IPS DF 4.7 (cell line): ENCODE measurements around the gene TXNDC11.

Experiments
- DNase-seq: peaks from one replicate; pipeline ENCODE4 v3.0.0-alpha.2; 2013; ENCODE audit warnings: low spot score; ENCODE audit errors: extremely low read depth

The TXNDC11 gene

DNA sequence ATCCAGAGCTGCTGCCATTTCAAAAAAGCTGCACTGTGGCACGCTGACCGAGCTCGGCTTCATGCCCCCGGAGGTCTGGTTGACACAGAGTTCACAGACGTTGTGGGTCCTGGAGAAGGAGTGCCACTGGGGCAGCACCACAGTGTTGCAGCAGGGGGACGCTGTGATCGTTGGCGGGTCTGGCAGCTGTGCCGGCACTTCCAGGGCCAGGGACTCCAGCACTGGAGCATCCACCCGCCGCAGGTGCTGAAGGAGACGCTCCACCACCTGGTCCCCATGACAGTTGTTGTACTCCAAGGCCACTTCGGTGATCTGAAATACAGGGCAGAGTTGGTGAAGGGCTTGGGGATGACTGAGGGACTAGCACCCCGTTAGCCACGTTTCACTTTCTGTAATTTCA is 50.9 kb downstream of the TXNDC11 start:
- DNase-seq: no peak

DNA sequence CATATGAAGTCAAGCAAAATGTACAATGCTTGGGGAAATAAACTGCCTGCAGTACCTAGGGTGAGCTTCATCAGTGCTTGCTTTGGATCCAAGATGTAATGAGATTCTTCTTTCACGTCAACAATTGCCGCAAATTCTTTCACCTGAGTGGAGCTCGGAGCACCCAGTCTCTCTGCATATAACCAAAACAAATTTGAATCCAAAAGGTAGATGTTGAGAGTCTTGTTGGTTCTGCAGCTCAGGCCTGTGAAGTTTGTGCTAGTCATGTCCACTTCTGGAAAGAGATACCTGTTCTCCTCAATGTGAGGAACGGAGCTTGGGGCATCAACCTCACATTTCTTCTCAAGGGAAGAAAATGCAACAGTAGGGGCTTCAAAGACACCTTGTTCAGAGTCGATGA is 51.4 kb downstream of the TXNDC11 start:
- DNase-seq: no peak

DNA sequence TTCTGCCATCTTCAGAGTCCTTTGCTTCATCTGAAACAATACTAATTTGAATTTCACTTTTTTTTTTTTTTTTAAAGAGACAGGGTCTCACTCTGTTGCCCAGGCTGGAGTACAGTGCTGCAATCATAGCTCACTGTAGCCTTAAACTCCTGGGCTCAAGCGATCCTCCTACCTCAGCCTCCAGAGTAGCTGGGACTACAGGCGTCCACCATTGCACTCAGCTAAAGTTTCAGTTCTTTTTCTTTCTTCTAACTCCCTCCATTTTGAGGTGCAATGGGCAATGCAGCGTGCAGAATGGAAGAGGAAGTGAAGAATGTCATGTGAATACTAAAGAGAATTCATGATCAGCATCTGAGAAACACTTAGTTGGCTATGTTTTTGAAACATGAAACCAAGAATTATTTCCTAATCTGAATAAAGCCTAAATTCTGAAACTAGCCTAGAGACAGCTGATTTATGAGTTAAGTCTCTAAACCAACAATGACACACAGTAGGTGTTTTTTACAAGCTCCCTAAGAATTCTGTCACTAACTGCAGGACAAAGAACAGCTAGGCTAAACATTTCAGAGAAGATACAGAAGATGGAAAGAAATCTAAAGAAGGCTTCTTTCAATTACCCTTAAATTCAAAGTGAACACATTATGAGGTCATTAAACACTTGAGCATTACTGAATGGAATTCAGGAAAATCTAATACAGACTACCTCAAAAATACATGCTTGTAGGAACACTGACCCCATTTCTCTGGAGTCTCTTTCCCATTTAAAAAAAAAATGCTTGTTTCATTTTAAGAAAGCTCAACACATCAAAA is 53.4 kb downstream of the TXNDC11 start:
- no peak for DNase-seq

- no peak for DNase-seq
These were observed 54.2 kb downstream of the TXNDC11 start for GRCh38 chr16:11688520-11688886.

DNA sequence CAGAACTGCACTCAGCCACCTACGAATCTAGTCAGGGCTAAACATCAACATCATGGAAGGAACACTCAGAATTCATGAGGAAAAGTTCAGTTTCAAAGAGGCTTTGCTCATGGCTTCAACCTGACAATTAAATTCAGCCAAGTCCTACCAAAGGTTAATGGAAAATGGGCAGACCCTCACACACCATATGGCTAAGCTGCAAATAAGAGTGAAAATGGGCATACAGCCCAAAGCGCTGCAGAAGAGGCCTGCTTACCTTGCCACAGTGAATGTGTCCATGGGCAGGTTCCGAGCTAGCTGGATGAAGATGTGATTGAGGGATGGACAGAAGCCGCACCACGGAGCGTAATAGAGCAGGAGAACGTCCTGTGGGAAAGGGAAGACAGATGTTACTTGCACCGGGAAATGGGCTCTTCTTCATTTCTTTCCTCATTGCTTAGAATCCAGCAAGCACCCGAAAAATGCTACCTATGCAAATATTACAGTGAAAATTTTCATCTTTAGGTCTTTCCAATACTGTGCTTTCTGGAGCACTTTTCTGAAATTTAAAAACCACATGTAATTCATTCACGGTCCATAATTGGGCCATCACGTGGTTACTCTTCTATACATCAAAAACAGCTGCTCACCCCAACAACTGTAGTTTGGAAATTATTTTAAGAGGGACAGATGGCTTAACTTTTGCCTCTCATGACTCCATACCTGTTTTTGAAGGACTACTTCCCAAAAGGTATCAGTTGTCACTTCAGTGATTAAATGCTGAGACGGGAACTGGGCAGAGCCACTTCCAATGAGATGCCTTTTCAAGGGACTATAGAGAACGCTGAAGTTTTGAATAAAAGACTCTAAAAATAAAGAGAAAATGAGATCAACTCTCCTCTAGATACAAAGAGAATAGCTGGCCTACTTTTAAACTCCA is 54.8 kb downstream of the TXNDC11 start:
- no peak for DNase-seq

GRCh38 chr16:11686713-11687380 is 55.8 kb downstream of the TXNDC11 start:
- no peak for DNase-seq

GRCh38 chr16:11685844-11686618 is 56.6 kb downstream of the TXNDC11 start:
- DNase-seq: no peak

- DNase-seq: no peak
These were observed 58.2 kb downstream of the TXNDC11 start for GRCh38 chr16:11684231-11685025.

GRCh38 chr16:11683145-11683544 is 59.5 kb downstream of the TXNDC11 start:
- DNase-seq: no peak

GRCh38 chr16:11682655-11683096 is 60.0 kb downstream of the TXNDC11 start:
- DNase-seq: no peak

GRCh38 chr16:11681976-11682654 is 60.5 kb downstream of the TXNDC11 start:
- no peak for DNase-seq

DNA sequence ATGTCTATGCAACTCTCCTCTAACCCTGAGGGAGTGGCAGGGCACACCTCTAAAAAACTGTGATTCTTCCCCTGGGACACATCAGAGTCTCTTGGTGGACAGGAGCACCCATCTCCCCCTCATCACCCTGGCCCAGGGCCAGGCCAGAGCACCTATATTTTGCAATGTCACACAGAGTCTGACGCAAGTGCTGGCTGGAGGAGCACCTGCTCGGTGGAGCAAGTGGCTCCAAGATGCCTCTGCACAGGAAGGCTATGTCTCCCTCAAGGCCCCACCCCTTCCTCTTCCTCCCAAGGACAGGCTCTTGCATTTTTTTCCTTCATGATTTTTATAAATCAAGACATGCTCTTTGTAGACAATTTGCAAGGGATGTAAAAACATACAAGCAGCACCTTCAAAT is 61.1 kb downstream of the TXNDC11 start:
- DNase-seq: no peak

DNA sequence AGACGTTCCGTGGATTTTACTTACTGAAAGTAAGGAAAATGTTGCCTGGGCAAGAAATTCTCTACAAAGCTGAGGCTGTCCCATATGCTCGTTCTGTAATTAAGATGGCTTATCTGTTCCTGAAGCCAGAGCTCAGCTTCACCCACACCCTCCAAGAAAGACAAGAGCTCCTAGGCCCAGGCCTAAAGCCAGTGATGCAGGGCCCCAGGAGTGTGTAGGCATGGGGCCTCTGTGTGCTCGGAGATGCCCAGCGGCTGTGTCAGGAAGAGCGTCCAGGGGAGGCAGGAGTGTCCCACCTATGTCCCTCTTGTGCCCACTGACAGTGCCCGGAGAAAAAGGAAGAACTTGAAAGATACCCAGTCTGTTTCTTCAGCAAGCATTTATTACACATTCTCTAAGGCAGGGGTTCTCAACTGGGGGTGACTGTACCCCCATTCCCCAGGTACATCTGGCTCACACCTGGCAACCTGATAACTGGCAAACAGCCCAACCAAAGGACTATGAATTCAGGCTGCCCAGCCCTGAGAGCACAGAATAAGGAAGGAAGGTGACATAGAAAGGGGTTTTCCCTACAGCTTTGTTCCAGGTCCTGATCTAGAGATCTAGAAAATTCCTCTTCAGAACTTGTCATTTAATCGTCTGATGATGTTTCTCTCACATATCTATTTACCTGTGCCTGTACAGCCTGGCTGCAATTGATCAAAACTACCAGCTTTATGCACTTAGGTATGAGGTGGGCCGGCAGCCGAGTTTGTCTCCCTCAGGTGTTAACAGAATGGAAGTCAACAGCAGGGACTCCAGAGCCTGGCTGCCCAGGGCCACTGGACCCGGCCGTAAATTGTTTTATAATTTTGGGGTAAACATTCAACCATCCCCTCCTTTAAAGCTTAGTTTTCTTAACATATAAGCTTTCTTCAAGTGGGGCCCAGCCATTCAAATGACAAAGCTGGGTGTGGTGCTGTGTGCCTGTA is 62.4 kb downstream of the TXNDC11 start:
- no peak for DNase-seq

DNA sequence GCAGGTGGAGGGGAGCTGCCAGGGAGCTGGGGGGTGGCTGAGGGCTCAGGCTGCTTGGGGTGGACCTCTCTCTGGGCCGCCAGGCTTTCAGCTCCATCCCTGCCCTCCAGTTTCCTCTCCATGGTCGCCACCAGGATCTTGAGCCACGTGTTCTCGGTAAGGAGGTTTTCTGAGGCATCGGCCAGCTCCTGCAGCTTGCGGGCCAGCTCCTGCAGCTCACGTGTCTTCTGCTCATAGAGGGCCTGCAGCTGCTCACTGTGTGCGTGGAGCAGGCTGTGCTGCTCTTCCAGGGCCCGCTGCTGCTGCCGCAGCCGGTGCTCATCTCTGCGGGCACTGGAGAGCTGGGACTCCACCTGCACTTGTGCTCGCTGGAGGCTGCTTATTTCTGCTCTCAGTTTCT is 63.4 kb downstream of the TXNDC11 start:
- no peak for DNase-seq

DNA sequence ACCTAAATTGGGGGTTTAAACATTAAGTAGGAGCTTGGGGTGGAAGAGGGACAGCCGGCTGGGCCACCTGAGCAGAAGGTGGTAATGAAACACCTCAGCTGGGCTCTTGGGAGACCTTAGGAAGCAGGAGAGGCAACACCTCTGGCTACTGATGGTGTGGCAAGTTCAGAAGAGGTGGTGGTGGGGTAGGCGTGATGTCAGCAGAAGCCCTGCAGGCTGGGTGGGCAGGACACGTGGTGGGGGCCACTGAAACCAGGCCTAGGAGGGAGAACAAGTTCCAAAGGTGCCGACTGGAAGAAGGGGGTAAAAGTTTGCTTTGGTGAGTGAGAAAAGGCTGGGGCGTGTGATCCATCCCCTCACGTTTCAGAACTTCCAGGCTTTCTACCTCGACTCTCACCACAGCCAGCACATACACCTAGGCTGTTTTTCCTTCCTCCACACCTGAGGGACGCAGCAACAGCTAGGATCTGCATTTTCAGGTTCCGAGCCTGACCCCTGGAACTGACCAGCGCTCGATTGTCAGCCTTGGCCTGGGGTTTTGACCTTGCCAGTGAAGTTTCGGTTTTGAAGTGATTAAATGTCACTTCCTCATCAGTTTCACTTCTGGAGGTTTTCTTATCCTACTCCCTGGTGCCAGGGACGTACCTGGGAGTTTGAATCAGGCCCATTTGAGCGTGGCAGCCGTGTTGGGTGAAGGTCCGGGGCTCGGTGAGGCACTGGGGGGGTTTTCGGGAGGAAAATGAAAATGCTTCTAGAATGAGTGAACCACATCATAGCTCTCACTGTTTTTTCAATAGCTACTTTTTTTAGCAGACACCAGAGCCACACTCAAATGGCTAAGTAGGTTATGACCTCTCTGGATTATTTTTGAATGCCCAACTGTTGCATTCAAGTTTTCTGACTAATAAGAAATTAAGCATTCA is 64.4 kb downstream of the TXNDC11 start:
- no peak for DNase-seq

GRCh38 chr16:11677451-11677951 is 65.2 kb downstream of the TXNDC11 start:
- DNase-seq: no peak

DNA sequence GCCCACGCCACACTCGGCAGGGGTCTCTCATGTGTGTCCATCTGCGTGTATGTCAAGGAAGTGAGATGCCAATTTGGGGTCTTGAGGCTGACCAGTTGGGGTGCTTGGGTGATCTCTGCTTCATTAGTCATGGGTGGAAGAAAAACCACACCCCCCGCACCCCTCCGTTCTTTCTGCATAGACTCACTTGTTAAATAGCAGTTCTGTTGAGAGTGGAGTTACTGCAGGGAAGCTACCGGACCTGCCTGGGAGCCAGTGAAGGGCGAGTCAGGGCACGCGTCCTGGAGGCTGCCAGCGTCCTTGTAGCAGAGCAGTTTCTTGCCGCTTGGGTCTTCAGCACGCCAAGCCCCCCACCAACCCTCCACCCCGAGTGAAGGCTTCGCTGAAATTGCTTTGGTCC is 65.9 kb downstream of the TXNDC11 start:
- no peak for DNase-seq
